OCI-LY7 (cell line): ENCODE measurements around the gene MLX. TPM values are rescaled to one million over a fixed set of nuclear protein-coding genes. Genes with fewer than 3 reads are reported as not detected.

Experiments used
- BruUV-seq: library from RNA; stranded (reverse); fragments of 400-500 nt; replicated peaks from 2 replicates; lab custom pipeline; 2021; lab: Mats Ljungman, UMichigan
- CTCF ChIA-PET: fragments of 300-600 bp; sonication (Branson Sonifier 250); formaldehyde crosslinking; loops from one replicate; lab custom pipeline; 2022; ENCODE audit warnings: antibody characterized with exemption; ENCODE audit not compliant: unreplicated experiment; lab: Charles Lee
- POLR2A ChIA-PET: fragments of 300-600 bp; sonication (Branson Sonifier 250); formaldehyde crosslinking; loops from one replicate; lab custom pipeline; 2022; ENCODE audit warnings: antibody characterized with exemption; lab: Charles Lee
- DNase-seq: peaks from one replicate; pipeline ENCODE4 v3.0.0-alpha.2; 2015; ENCODE audit warnings: low spot score
- H2AFZ ChIP-seq: fragments of 200-600 bp; sonication (generic), shearing (Covaris generic); 2 replicates; pipeline ENCODE4 v1.6.1; 2014; ENCODE audit warnings: mild to moderate bottlenecking, antibody characterized with exemption, low read length, moderate library complexity
- H3K27ac ChIP-seq: fragments of 200-600 bp; sonication (generic); 2 replicates; pipeline ENCODE4 v1.5.1; 2014; ENCODE audit warnings: mixed run types, low read depth, mild to moderate bottlenecking, moderate library complexity, low read length, inconsistent platforms; ENCODE audit not compliant: poor library complexity, severe bottlenecking
- H3K36me3 ChIP-seq: fragments of 200-600 bp; sonication (generic); 2 replicates; pipeline ENCODE4 v1.6.1; 2014; ENCODE audit warnings: mild to moderate bottlenecking, antibody characterized with exemption, low read length, moderate library complexity, mixed read lengths; ENCODE audit not compliant: insufficient read depth
- H3K4me1 ChIP-seq: fragments of 200-600 bp; sonication (generic); 2 replicates; pipeline ENCODE4 v1.5.1; 2014; ENCODE audit warnings: mild to moderate bottlenecking, low read length; ENCODE audit not compliant: insufficient read depth, poor library complexity, severe bottlenecking
- H3K4me2 ChIP-seq: fragments of 200-600 bp; sonication (generic); 2 replicates; pipeline ENCODE4 v1.6.1; 2014; ENCODE audit warnings: mild to moderate bottlenecking, low read length
- H3K4me3 ChIP-seq: fragments of 200-600 bp; sonication (generic); 2 replicates; pipeline ENCODE4 v1.5.1; 2014; ENCODE audit warnings: mild to moderate bottlenecking, low read depth, low read length; ENCODE audit not compliant: poor library complexity, severe bottlenecking
- H3K79me2 ChIP-seq: fragments of 200-600 bp; sonication (generic); 2 replicates; pipeline ENCODE4 v1.6.1; 2016; ENCODE audit warnings: low read depth, mild to moderate bottlenecking, low read length, moderate library complexity, mixed read lengths; ENCODE audit not compliant: insufficient read depth
- H3K9me2 ChIP-seq: fragments of 200-600 bp; sonication (generic); 2 replicates; pipeline ENCODE4 v1.6.1; 2016; ENCODE audit warnings: mild to moderate bottlenecking, low read length, mixed read lengths; ENCODE audit not compliant: insufficient read depth
- H3K9me3 ChIP-seq: fragments of 200-600 bp; sonication (generic); 2 replicates; pipeline ENCODE4 v1.6.1; 2014; ENCODE audit warnings: mild to moderate bottlenecking, mixed run types, low read length, mixed read lengths
- H4K20me1 ChIP-seq: fragments of 200-600 bp; sonication (generic); 2 replicates; pipeline ENCODE4 v1.6.1; 2014; ENCODE audit warnings: mild to moderate bottlenecking, antibody characterized with exemption, low read length, moderate library complexity, mixed read lengths; ENCODE audit not compliant: insufficient read depth
- EZH2phosphoT487 ChIP-seq: fragments of 200-600 bp; sonication (generic); IDR thresholded peaks from 2 replicates; pipeline ENCODE4 v1.6.1; 2018; ENCODE audit warnings: low read depth, borderline replicate concordance, mild to moderate bottlenecking, mixed run types, antibody characterized with exemption, low read length, moderate library complexity, mixed read lengths
- intact Hi-C: fragments of 100-400 bp; cut with micrococcal nuclease; formaldehyde crosslinking; loops from one replicate; pipeline ENCODE4 v1.10.0; 2022; ENCODE audit not compliant: unreplicated experiment
- total RNA-seq, 2 experiments: library from RNA; depleted of rRNA in 1 of 2; stranded (reverse); fragments of >200 nt in 1 of 2; shearing (Covaris generic) in 1 of 2; gene quantifications; 2 replicates each; pipeline ENCODE4 v1.2.3, GENCODE V29; 2014 to 2022
- TF ChIP-seq, protein P1 (sequence below): fragments of 200-600 bp; sonication (generic); conservative IDR thresholded peaks from 2 replicates; pipeline ENCODE4 v1.5.1; 2014; ENCODE audit warnings: mild to moderate bottlenecking, antibody characterized with exemption, low read length, moderate library complexity, mixed read lengths

The MLX gene
- total RNA-seq, 2 experiments from 2014 or later, result 33.6 to 51.2 TPM

DNA sequence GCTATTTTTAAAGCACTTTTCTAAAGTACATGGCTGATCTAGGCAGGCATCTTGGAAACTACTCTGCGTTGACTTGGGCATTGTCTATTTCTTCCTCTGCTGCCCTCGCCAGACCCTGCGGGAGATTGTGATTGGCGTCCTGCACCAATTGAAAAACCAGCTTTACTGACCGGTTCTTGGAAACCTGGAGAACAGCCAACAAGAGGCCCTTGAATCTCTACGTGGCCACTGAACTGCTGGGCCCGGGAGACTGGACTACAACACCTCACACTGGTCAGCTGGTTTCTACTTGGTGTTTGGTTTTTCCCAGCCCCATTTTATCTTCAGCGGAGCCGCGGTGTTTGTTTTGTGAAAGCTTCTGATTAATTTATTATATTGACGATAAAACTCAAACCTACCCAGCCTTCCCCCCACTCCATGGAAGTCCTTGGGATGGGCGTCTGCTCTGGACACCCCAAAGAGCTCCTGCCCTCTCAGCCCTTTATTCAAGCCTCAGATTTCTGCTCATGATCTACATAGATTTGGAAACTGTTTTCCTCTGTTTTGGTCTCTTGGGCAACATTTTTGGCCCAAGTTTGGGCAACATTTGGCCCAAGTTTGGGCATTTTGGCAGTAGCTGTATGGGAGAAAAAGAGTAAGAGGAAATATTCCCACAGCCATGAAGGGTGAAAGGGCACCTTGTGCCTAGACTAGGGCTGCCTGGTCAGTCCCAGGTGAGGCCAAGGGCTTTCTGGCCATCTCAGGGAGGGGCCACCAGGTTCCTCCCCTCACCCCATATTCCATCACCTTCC is 4.7 kb downstream of the MLX start:
- CTCF ChIA-PET, result no interaction called here
- H3K9me3 ChIP-seq, result no peaks in the 10 kb centered on the region
- H3K36me3 ChIP-seq, result peaks cover 88% of the 10 kb centered on the region
- no peak for DNase-seq
- TF ChIP-seq, protein P1, sequence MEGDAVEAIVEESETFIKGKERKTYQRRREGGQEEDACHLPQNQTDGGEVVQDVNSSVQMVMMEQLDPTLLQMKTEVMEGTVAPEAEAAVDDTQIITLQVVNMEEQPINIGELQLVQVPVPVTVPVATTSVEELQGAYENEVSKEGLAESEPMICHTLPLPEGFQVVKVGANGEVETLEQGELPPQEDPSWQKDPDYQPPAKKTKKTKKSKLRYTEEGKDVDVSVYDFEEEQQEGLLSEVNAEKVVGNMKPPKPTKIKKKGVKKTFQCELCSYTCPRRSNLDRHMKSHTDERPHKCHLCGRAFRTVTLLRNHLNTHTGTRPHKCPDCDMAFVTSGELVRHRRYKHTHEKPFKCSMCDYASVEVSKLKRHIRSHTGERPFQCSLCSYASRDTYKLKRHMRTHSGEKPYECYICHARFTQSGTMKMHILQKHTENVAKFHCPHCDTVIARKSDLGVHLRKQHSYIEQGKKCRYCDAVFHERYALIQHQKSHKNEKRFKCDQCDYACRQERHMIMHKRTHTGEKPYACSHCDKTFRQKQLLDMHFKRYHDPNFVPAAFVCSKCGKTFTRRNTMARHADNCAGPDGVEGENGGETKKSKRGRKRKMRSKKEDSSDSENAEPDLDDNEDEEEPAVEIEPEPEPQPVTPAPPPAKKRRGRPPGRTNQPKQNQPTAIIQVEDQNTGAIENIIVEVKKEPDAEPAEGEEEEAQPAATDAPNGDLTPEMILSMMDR, result no peak
- TF ChIP-seq EZH2phosphoT487, result no peak
- peaks cover 30% of the 10 kb centered on the region for H3K79me2 ChIP-seq
- no peak overlapping the region for H3K27ac ChIP-seq
- peaks cover 4% of the 10 kb centered on the region; the same call in 1 of the 2 replicates for H4K20me1 ChIP-seq
- no peak overlapping the region for H3K4me3 ChIP-seq
- H2AFZ ChIP-seq, result no peak overlapping the region
- H3K9me2 ChIP-seq, result no peaks in the 10 kb centered on the region
- intact Hi-C loops, result loop anchor here (10.0 kb wide), 1 partner anchor 253 kb away; the partner anchor contains the start of gene BECN1
- H3K4me2 ChIP-seq, result no peak overlapping the region
- BruUV-seq, result TSS peak; percentile 37
- POLR2A ChIA-PET, result no interaction called here
- H3K4me1 ChIP-seq, result peaks cover 30% of the 10 kb centered on the region

DNA sequence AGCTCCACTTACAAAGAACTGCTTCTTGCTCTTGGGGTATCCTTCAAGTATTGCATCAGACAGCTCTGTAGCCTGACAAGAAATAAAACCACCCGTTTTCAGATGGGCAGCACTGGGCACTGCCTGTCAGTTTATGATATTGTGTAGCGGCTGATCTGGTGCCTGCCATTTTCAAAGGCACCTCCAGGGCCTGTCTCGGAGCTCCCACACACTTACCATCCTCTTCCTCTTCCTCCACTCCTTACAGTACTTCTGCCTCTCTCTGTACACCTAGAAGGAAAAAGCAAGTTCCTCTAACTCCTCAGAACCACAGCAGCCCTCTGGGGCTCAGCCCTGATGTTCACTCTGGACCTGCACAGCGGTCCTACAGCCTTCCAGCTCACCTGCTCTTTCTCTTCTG is 6.2 kb downstream of the MLX start:
- no peak overlapping the region for H3K4me2 ChIP-seq
- peaks cover 4% of the 10 kb centered on the region; the same call in 1 of the 2 replicates for H4K20me1 ChIP-seq
- no peak for TF ChIP-seq EZH2phosphoT487
- TF ChIP-seq, protein P1, result no peak
- ChIA-PET POLR2A (no interaction called here), CTCF (no interaction called here)
- no peaks in the 10 kb centered on the region for H3K9me3 ChIP-seq
- peaks cover 89% of the 10 kb centered on the region for H3K36me3 ChIP-seq
- H3K27ac ChIP-seq, result no peak overlapping the region
- H2AFZ ChIP-seq, result no peak overlapping the region
- peaks cover 27% of the 10 kb centered on the region for H3K79me2 ChIP-seq
- peaks cover 26% of the 10 kb centered on the region for H3K4me1 ChIP-seq
- intact Hi-C loops, result loop anchor here (10.0 kb wide), 1 partner anchor 252 kb away; the partner anchor contains the start of gene BECN1
- no TSS peak for BruUV-seq
- H3K9me2 ChIP-seq, result no peaks in the 10 kb centered on the region
- H3K4me3 ChIP-seq, result no peak overlapping the region
- DNase-seq, result no peak
